HG02970 (cell line): ENCODE data around the gene PDCL3.

ENCODE experiments used
- ATAC-seq: cut with Tn5 transposase; IDR thresholded peaks from one replicate; pipeline ENCODE4 v1.9.1; 2021; ENCODE audit warnings: mild to moderate bottlenecking, moderate library complexity, moderate number of reproducible peaks; ENCODE audit not compliant: unreplicated experiment, low FRiP score

PDCL3 gene

GRCh38 chr2:100562613-100563406, at the start of gene PDCL3:
Gene PDCL3, plus strand, starts transcription at chr2:100562993. Its CDS starts 75 bp downstream, at chr2:100563068.
- peak; percentile 97 for ATAC-seq

DNA sequence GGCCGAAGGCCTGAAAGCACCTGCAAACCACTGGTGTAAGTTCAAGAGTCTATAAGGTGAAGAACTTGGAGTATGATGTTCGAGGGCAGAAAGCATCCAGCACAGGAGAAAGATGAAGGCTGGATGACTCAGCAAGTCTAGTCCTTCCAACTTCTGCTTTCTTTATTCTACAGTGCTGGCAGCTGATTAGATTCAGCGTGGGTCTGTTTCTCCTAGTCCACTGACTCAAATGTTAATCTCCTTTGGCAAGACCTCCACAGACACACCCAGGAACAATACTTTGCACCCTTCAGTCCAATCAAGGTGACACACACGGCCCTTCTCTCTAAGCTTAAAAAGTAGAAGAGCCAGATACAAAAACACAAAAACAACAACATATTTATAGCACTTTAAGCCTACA, 49.1 kb upstream of the PDCL3 start:
- no peak for ATAC-seq

- ATAC-seq: no peak
Measured at GRCh38 chr2:100517556-100517955, 45.2 kb upstream of the PDCL3 start.

GRCh38 chr2:100518801-100519200, 44.0 kb upstream of the PDCL3 start:
- ATAC-seq: no peak

- no peak for ATAC-seq
Measured at GRCh38 chr2:100520224-100520623, 42.6 kb upstream of the PDCL3 start.

DNA sequence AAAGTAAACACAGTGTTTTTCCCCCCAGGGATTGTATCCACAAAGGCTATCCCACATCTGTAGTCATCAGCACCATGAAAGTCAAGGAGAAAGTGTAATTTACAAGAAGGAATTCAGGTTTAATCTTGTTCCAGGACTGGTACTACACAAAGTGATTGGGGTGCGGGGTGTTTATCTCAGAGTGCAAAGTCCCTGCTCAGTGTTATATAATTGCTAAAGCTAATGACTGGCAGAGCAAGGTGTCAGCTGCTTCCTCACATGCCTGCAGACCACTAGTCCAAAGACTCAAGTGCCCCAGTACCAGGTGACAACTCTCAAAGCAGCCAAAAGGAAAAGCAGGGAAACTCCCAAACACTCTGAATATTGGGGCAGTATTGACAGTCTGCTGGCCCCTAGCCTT, 40.4 kb upstream of the PDCL3 start:
- no peak for ATAC-seq

- ATAC-seq: no peak
Measured at GRCh38 chr2:100524331-100524730, 38.5 kb upstream of the PDCL3 start.

GRCh38 chr2:100526868-100527267, 35.9 kb upstream of the PDCL3 start:
- ATAC-seq: no peak

GRCh38 chr2:100527440-100528015, 35.3 kb upstream of the PDCL3 start:
- ATAC-seq: no peak

DNA sequence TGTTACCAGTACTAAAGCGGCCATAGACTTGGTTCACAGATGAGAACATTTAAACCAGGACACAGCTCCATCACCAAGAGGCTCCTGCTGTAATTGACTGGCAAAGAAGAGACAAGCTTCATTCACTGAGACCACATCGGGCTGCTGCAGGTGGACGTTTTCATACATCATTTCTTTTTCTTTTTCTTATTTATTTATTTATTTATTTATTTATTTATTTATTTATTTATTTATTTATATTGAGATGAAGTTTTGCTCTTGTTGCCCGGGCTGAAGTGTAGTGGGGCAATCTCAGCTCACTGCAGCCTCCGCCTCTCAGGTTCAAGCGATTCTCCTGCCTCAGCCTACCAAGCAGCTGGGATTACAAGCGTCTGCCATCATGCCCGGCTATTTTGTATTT, 33.6 kb upstream of the PDCL3 start:
- no peak for ATAC-seq

DNA sequence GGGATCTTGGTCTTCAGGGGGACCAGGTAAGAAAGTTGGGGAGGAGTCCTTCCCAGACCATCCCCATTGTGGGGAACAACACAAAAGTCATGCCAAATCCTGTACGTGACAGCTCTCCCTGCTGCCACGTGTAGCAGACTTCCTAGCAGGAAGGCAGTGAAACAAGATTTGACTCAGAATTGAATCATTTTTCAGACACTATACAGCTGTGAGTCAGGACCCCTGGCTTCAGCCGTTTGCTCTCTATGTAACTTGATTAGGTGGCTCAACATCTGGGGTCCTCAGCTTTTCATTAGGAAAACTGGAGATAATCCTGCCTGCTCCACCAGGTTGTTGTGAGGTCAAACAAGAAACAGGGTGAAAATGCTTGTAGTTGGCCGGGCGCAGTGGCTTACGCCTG, 32.9 kb upstream of the PDCL3 start:
- ATAC-seq: no peak

DNA sequence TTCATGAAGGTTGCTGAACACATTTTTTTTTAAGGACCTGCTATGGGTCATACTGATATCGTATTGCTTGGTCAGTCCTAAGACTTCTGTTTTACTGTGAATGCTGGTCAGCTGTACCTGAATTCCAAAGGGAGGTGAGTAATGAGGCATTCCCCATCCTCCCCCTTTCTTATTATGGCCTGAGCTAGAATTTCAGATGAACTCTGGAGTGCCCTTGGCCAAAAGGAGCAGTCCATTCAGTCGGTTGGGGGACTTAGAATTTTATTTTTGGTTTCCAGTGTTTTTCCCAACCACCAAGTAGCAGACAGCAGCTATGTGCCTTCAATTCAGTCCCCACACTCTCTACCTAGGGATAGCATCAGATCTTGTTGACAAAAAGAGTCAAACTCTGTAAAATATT, 26.9 kb upstream of the PDCL3 start:
- ATAC-seq: no peak

GRCh38 chr2:100537918-100538317, 24.9 kb upstream of the PDCL3 start:
- ATAC-seq: no peak

DNA sequence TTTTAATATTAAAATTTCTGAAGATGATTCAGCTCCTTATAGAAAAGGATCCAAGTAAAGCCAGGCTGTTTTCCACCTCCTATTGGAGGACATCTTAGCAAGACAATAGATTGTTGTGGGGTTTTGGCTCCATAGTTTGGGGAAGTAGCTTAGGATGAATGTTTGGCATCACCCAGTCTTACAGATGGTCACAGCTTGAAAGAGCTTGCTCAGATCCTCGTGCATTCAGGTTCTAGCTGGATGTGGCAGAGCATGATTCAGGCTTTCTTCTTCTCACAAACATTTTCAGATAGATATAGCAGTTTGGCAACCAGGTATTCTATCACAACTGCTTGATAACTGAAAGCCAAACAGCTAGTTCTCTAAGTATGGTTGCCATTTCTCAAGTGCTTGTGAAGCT, 23.6 kb upstream of the PDCL3 start:
- ATAC-seq: no peak

DNA sequence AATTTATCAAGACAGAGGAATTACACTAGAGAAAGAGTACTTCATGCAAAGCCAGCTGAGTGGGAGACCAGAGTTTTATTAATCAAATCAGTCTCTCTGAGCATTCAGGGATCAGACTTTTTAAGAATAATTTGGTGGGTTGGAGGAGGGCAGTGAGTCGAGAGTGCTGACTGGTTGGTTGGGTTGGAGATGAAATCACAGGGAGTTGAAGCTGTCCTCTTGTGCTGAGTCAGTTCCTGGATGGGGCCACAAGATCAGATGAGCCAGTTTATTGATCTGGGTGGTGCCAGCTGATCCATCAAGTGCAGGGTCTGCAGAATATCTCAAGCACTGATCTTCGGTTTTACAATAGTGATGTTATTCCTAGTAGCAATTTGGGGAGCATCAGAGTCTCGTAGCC, 21.4 kb upstream of the PDCL3 start:
- ATAC-seq: no peak

DNA sequence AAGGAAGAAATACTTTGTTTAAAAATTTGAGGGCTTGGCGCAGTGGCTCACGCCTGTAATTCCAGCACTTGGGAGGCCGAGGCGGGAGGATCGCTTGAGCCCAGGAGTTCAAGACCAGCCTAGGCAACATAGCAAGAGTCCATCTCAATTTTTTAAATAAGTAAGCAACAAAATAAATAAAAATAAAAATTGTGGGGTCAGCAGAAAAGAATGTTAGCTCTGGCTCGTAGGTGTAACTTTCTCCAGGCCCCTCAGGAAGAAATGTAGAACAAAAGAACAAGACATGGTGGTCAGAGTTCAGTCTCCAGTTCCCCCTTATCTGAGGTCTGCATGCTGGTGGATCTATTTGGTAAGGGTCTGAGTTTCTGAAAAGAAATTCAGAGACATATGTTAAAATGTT, 20.4 kb upstream of the PDCL3 start:
- ATAC-seq: no peak

GRCh38 chr2:100544911-100545596, 17.7 kb upstream of the PDCL3 start:
- no peak for ATAC-seq

GRCh38 chr2:100546469-100546868, 16.3 kb upstream of the PDCL3 start:
- no peak for ATAC-seq

- ATAC-seq: no peak
Measured at GRCh38 chr2:100548771-100549170, 14.0 kb upstream of the PDCL3 start.

DNA sequence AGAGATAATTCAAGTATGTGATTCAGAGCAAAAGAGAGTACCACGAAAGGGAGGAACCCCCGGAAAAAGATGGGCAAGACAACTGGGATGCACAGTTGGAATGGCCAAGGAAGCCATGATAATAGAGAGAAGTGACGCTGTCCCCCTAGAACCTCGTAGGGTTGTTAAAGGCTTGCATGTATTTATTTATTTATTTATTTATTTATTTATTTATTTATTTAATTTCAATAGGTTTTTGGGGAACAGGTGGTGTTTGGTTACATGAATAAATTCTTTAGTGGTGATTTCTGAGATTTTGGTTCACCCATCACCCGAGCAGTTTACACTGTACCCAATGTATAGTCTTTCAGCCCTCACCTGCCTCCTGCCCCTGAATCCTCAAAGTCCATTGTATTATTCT, 11.5 kb upstream of the PDCL3 start:
- ATAC-seq: no peak

GRCh38 chr2:100554798-100555407, 7.9 kb upstream of the PDCL3 start:
- no peak for ATAC-seq
